GM23338 (cell line): ENCODE data around the gene CDH4. TPM values are rescaled to one million over a fixed set of nuclear protein-coding genes. Genes with fewer than 3 reads are reported as not detected.

Experiments
- ATAC-seq: fragments of 200-7000 bp; cut with Tn5 transposase; 3 replicates; pipeline ENCODE4 v1.9.1; 2020
- DNase-seq: peaks from one replicate; pipeline ENCODE4 v3.0.0-alpha.2; 2015; ENCODE audit warnings: low spot score
- H2AFZ ChIP-seq: fragments of 200-600 bp; sonication (generic); 2 replicates; pipeline ENCODE4 v1.8.0; 2016; ENCODE audit warnings: antibody characterized with exemption, mild to moderate bottlenecking, moderate library complexity
- H3F3A ChIP-seq: fragments of 200-600 bp; sonication (generic); replicated peaks from 2 replicates; pipeline ENCODE4 v1.8.0; 2017; ENCODE audit warnings: antibody characterized with exemption, mixed run types, low read depth
- H3K27ac ChIP-seq: fragments of 200-600 bp; sonication (generic); 2 replicates; pipeline ENCODE4 v1.6.1; 2016; ENCODE audit warnings: low read depth
- H3K27me3 ChIP-seq: fragments of 200-600 bp; sonication (generic); 2 replicates; pipeline ENCODE4 v1.8.0; 2016; ENCODE audit warnings: mild to moderate bottlenecking, mixed run types, moderate library complexity; ENCODE audit not compliant: insufficient read depth
- H3K36me3 ChIP-seq: fragments of 200-600 bp; sonication (generic); 2 replicates; pipeline ENCODE4 v1.8.0; 2016; ENCODE audit warnings: mild to moderate bottlenecking; ENCODE audit not compliant: insufficient read depth
- H3K4me1 ChIP-seq: fragments of 200-600 bp; sonication (generic); 2 replicates; pipeline ENCODE4 v1.8.0; 2016; ENCODE audit warnings: mild to moderate bottlenecking, moderate library complexity; ENCODE audit not compliant: insufficient read depth
- H3K4me2 ChIP-seq: fragments of 200-600 bp; sonication (generic); 2 replicates; pipeline ENCODE4 v1.7.1; 2017; ENCODE audit warnings: mixed run types
- H3K4me3 ChIP-seq: fragments of 200-600 bp; sonication (generic); 2 replicates; pipeline ENCODE4 v1.6.1; 2016; ENCODE audit warnings: mixed run types
- H3K79me2 ChIP-seq: fragments of 200-600 bp; sonication (generic); replicated peaks from 2 replicates; pipeline ENCODE4 v1.8.0; 2017; ENCODE audit warnings: mild to moderate bottlenecking; ENCODE audit not compliant: insufficient read depth
- H3K9me2 ChIP-seq: fragments of 200-600 bp; sonication (generic); 2 replicates; pipeline ENCODE4 v1.8.0; 2017; ENCODE audit not compliant: insufficient read depth
- H4K20me1 ChIP-seq: fragments of 200-600 bp; sonication (generic); replicated peaks from 2 replicates; pipeline ENCODE4 v1.8.0; 2017; ENCODE audit warnings: mild to moderate bottlenecking; ENCODE audit not compliant: insufficient read depth
- H3K27ac Mint-ChIP-seq: 2 replicates; pipeline ENCODE4 v1.8.0; 2020; ENCODE audit warnings: inconsistent platforms, mild to moderate bottlenecking, moderate library complexity, mixed read lengths
- H3K27me3 Mint-ChIP-seq: 3 replicates; pipeline ENCODE4 v1.8.0; 2022; ENCODE audit warnings: low read depth, mild to moderate bottlenecking, moderate library complexity, mixed read lengths, inconsistent platforms; ENCODE audit not compliant: insufficient read depth, poor library complexity
- H3K36me3 Mint-ChIP-seq: 3 replicates; pipeline ENCODE4 v1.8.0; 2021; ENCODE audit warnings: low read depth, mild to moderate bottlenecking, inconsistent platforms, moderate library complexity, mixed read lengths
- H3K4me1 Mint-ChIP-seq: 3 replicates; pipeline ENCODE4 v1.8.0; 2020; ENCODE audit warnings: mild to moderate bottlenecking, inconsistent platforms, mixed read lengths
- H3K4me3 Mint-ChIP-seq: 3 replicates; pipeline ENCODE4 v1.8.0; 2021; ENCODE audit warnings: moderate library complexity, mild to moderate bottlenecking, inconsistent platforms, mixed read lengths
- H3K9me3 Mint-ChIP-seq: 3 replicates; pipeline ENCODE4 v1.8.0; 2020; ENCODE audit warnings: moderate library complexity, mild to moderate bottlenecking, inconsistent platforms, mixed read lengths
- CREB1 ChIP-seq: fragments of 250-450 bp; sonication (Bioruptor Pico); IDR thresholded peaks from 2 replicates; pipeline ENCODE4 v1.5.0; 2020; ENCODE audit warnings: low read depth, mild to moderate bottlenecking, moderate library complexity
- ETS1 ChIP-seq: IDR thresholded peaks from 2 replicates; pipeline ENCODE4 v1.6.1; 2016; ENCODE audit warnings: antibody characterized with exemption
- EZH2phosphoT487 ChIP-seq: fragments of 200-600 bp; sonication (generic); IDR thresholded peaks from one replicate; pipeline ENCODE4 v1.8.1; 2018; ENCODE audit warnings: antibody characterized with exemption; ENCODE audit not compliant: unreplicated experiment
- NANOG ChIP-seq: IDR thresholded peaks from 2 replicates; pipeline ENCODE4 v1.6.1; 2016; ENCODE audit warnings: antibody characterized with exemption, borderline replicate concordance
- REST ChIP-seq: IDR thresholded peaks from one replicate; pipeline ENCODE4 v1.6.1; 2018; ENCODE audit warnings: antibody characterized with exemption; ENCODE audit not compliant: unreplicated experiment
- ZNF331 ChIP-seq: fragments of 250-450 bp; sonication (Bioruptor Pico); IDR thresholded peaks from 2 replicates; pipeline ENCODE4 v1.5.0; 2020; ENCODE audit warnings: low read depth, mild to moderate bottlenecking, moderate library complexity
- ZNF462 ChIP-seq: fragments of 250-450 bp; sonication (Bioruptor Pico); IDR thresholded peaks from 2 replicates; pipeline ENCODE4 v1.5.0; 2020; ENCODE audit warnings: mild to moderate bottlenecking, moderate library complexity
- polyA plus RNA-seq: library from polyadenylated mRNA; unstranded; fragments of >200 nt; fragmentation: Nextera tagmentation; extraction: Ambion mirVana; gene quantifications from 2 replicates; pipeline ENCODE4 v1.2.1, GENCODE V29; 2016
- total RNA-seq: library from RNA; depleted of rRNA; stranded (reverse); fragments of >200 nt; shearing (Covaris generic); gene quantifications from 2 replicates; pipeline ENCODE4 v1.2.3, GENCODE V29; 2014

The CDH4 gene
- total and polyA plus RNA-seq, 2 experiments from 2014 or later, result 1.2 to 4.2 TPM

GRCh38 chr20:61557621-61558020 is 305.6 kb downstream of the CDH4 start:
- peaks cover 9% of the 10 kb centered on the region for H3K27me3 Mint-ChIP-seq
- Histone ChIP-seq H3K4me2 (no peak overlapping the region), H2AFZ (no peak overlapping the region), H3K36me3 (no peaks in the 10 kb centered on the region), H3K9me2 (peaks cover 5% of the 10 kb centered on the region; the same call in 1 of the 2 replicates), H3K4me3 (no peak overlapping the region), H4K20me1 (no peaks in the 10 kb centered on the region), H3K27ac (no peak overlapping the region), H3K4me1 (no peaks in the 10 kb centered on the region), H3F3A (peaks cover 6% of the 10 kb centered on the region; the same call in 1 of the 2 replicates), H3K27me3 (no peaks in the 10 kb centered on the region), H3K79me2 (no peaks in the 10 kb centered on the region)
- no peak overlapping the region for H3K4me3 Mint-ChIP-seq
- peaks cover 11% of the 10 kb centered on the region for H3K4me1 Mint-ChIP-seq
- TF ChIP-seq EZH2phosphoT487, result no peak
- TF ChIP-seq ZNF462 (CRISPR knock-in tag), result no peak
- no peak for TF ChIP-seq NANOG
- TF ChIP-seq ZNF331, result no peak
- TF ChIP-seq CREB1 (CRISPR knock-in tag), result no peak
- no peak for TF ChIP-seq ETS1
- TF ChIP-seq REST, result no peak
- H3K27ac Mint-ChIP-seq, result no peak overlapping the region
- ATAC-seq, result no peak
- H3K36me3 Mint-ChIP-seq, result peaks cover 3% of the 10 kb centered on the region; the same call in 1 of the 3 replicates
- DNase-seq, result no peak
- H3K9me3 Mint-ChIP-seq, result peaks cover 3% of the 10 kb centered on the region; the same call in 2 of the 3 replicates
